ENCODE data around the gene LGR6.

The LGR6 gene

GRCh38 chr1:202291961-202292712, 98.5 kb downstream of the LGR6 start:
- Histone ChIP-seq H3K27ac (no peak overlapping the region), H3K4me3 (no peak overlapping the region), H3K27me3 (no peaks in the 10 kb centered on the region), H3K4me1 (peaks cover 0 to 13% (median 10%) of the 10 kb centered on the region in 10 experiments; a peak in 13 of 20 replicates), H3K9ac (no peak overlapping the region), H3K4me2 (no peak overlapping the region), H4K20me1 (no peaks in the 10 kb centered on the region), H3K36me3 (no peaks in the 10 kb centered on the region; a peak in 1 of 22 replicates), H3K9me3 (replicated peaks in 1 of 11) (no peaks in the 10 kb centered on the region)
- TF ChIP-seq Cebpa-rat (IDR thresholded peaks at IDR 0.05): no peak

GRCh38 chr1:202292773-202293172, 99.2 kb downstream of the LGR6 start:
- Histone ChIP-seq H3K4me3 (no peak overlapping the region), H3K4me2 (no peak overlapping the region), H4K20me1 (no peaks in the 10 kb centered on the region), H3K9ac (no peak overlapping the region), H3K27ac (no peak overlapping the region), H3K27me3 (no peaks in the 10 kb centered on the region), H3K9me3 (replicated peaks in 1 of 11) (no peaks in the 10 kb centered on the region), H3K36me3 (no peaks in the 10 kb centered on the region; a peak in 1 of 22 replicates), H3K4me1 (peaks cover 0 to 13% (median 10%) of the 10 kb centered on the region in 10 experiments; a peak in 13 of 20 replicates)
- no peak for TF ChIP-seq Cebpa-rat (IDR thresholded peaks at IDR 0.05)

- Histone ChIP-seq H3K4me1 (peaks cover 0 to 13% (median 10%) of the 10 kb centered on the region in 10 experiments; a peak in 13 of 20 replicates), H3K4me3 (no peak overlapping the region), H3K36me3 (peaks cover 0 to 2% (median 0%) of the 10 kb centered on the region in 11 experiments; a peak in 2 of 22 replicates), H3K9ac (no peak overlapping the region), H4K20me1 (no peaks in the 10 kb centered on the region), H3K27ac (no peak overlapping the region), H3K27me3 (no peaks in the 10 kb centered on the region), H3K4me2 (no peak overlapping the region), H3K9me3 (replicated peaks in 1 of 11) (no peaks in the 10 kb centered on the region)
- no peak for TF ChIP-seq Cebpa-rat (IDR thresholded peaks at IDR 0.05)
These were observed 100.0 kb downstream of the LGR6 start for GRCh38 chr1:202293569-202293968.

DNA sequence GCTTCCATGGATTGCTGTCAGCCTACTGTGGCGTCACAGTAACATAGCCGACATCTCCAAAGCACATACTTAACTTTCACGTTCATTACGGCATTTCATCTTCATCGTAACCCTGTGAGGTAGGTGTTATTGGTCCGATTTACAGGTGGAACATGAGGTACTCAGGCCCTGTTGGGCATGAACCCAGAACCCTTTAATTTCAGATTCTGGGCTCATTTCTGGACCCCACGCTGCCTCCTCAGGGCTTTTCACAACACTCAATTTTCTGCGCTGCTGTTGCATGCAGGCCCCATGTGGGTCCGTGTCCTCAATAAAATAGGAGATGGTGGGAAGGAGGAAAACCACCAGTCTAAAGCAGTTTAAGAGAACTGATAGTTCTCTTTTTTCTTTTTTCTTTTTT, 108.6 kb downstream of the LGR6 start:
- Histone ChIP-seq H3K36me3 (peaks cover 0 to 17% (median 0%) of the 10 kb centered on the region in 11 experiments; a peak in 4 of 22 replicates), H4K20me1 (no peaks in the 10 kb centered on the region), H3K4me1 (peaks cover 4 to 35% (median 21%) of the 10 kb centered on the region in 10 experiments; a peak in 18 of 20 replicates), H3K4me3 (no peak overlapping the region), H3K9me3 (replicated peaks in 1 of 11) (no peaks in the 10 kb centered on the region), H3K9ac (no peak overlapping the region), H3K27ac (no peak overlapping the region), H3K27me3 (no peaks in the 10 kb centered on the region), H3K4me2 (no peak overlapping the region)
- TF ChIP-seq Cebpa-rat (IDR thresholded peaks at IDR 0.05): no peak

GRCh38 chr1:202304375-202304774, 110.8 kb downstream of the LGR6 start:
- no peak for TF ChIP-seq Cebpa-rat (IDR thresholded peaks at IDR 0.05)
- H3K4me3 ChIP-seq: no peak overlapping the region
- no peaks in the 10 kb centered on the region for H3K27me3 ChIP-seq
- H3K36me3 ChIP-seq: peaks cover 0 to 24% (median 0%) of the 10 kb centered on the region in 11 experiments; a peak in 5 of 22 replicates
- no peaks in the 10 kb centered on the region for H3K9me3 ChIP-seq (replicated peaks in 1 of 11)
- H3K4me2 ChIP-seq: peak overlapping the region in 6 of 11 experiments; percentile 54 to 67 (median 60); a peak in 10 of 22 replicates
- peaks cover 7 to 56% (median 38%) of the 10 kb centered on the region in 10 experiments; a peak in 18 of 20 replicates for H3K4me1 ChIP-seq
- no peak overlapping the region for H3K9ac ChIP-seq
- peaks cover 0 to 6% (median 0%) of the 10 kb centered on the region in 11 experiments; a peak in 1 of 22 replicates for H4K20me1 ChIP-seq
- H3K27ac ChIP-seq: no peak overlapping the region

GRCh38 chr1:202305168-202305567, 111.6 kb downstream of the LGR6 start:
- Histone ChIP-seq H3K27ac (no peak overlapping the region), H3K9ac (no peak overlapping the region), H3K4me2 (peak overlapping the region; percentile 8 to 67 (median 57)), H3K27me3 (no peaks in the 10 kb centered on the region), H4K20me1 (peaks cover 0 to 12% (median 0%) of the 10 kb centered on the region in 11 experiments; a peak in 1 of 22 replicates), H3K4me3 (no peak overlapping the region), H3K9me3 (replicated peaks in 1 of 11) (no peaks in the 10 kb centered on the region), H3K36me3 (peaks cover 0 to 24% (median 0%) of the 10 kb centered on the region in 11 experiments; a peak in 4 of 22 replicates), H3K4me1 (peaks cover 7 to 64% (median 46%) of the 10 kb centered on the region in 10 experiments; a peak in 18 of 20 replicates)
- TF ChIP-seq Cebpa-rat (IDR thresholded peaks at IDR 0.05): no peak

DNA sequence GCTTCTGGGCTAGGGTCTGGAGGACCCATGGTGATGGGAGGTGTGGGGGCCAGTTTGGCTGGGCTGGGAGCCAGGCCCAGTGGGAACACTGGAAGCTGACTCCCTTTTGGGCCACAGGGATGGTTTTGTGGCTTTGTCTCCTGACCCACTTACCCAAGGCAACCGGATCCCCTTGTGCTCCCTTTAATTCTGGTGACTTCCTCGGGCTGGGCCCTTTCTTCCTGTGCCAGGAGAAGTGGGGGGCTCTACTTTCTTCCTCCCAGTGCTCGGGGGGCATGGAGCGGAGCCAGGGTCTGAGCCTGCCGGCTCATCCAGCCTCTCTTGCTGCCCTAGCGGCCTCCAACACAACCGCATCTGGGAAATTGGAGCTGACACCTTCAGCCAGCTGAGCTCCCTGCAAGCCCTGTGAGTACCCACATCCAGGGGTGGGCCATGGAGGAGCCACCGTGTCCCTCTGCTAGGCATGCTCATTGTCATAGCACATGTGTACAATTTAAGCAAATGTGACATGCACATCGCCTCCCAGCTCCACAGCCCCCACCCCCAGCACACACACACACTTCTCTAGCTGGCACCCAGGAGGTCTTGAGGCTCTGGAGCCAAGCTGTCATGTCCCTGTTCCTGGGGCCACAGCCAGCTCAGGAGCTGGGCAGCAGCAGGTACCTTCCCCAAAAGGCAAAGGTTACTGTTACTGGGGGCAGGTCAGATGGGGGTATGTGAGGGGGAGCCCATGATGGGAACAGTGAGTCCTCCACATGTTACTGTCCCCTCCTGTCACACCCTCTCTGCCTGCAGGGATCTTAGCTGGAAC, 113.1 kb downstream of the LGR6 start:
- peaks cover 0 to 14% (median 0%) of the 10 kb centered on the region in 11 experiments; a peak in 1 of 22 replicates for H4K20me1 ChIP-seq
- peaks cover 9 to 80% (median 61%) of the 10 kb centered on the region in 10 experiments for H3K4me1 ChIP-seq
- peak overlapping the region in 5 of 11 experiments; percentile 6 to 64 (median 57); a peak in 3 of 22 replicates for H3K4me2 ChIP-seq
- H3K4me3 ChIP-seq: no peak overlapping the region
- H3K27me3 ChIP-seq: no peaks in the 10 kb centered on the region
- no peaks in the 10 kb centered on the region for H3K9me3 ChIP-seq (replicated peaks in 1 of 11)
- no peak for TF ChIP-seq Cebpa-rat (IDR thresholded peaks at IDR 0.05)
- peaks cover 0 to 24% (median 0%) of the 10 kb centered on the region in 11 experiments; a peak in 4 of 22 replicates for H3K36me3 ChIP-seq
- no peak overlapping the region for H3K9ac ChIP-seq
- no peak overlapping the region for H3K27ac ChIP-seq

DNA sequence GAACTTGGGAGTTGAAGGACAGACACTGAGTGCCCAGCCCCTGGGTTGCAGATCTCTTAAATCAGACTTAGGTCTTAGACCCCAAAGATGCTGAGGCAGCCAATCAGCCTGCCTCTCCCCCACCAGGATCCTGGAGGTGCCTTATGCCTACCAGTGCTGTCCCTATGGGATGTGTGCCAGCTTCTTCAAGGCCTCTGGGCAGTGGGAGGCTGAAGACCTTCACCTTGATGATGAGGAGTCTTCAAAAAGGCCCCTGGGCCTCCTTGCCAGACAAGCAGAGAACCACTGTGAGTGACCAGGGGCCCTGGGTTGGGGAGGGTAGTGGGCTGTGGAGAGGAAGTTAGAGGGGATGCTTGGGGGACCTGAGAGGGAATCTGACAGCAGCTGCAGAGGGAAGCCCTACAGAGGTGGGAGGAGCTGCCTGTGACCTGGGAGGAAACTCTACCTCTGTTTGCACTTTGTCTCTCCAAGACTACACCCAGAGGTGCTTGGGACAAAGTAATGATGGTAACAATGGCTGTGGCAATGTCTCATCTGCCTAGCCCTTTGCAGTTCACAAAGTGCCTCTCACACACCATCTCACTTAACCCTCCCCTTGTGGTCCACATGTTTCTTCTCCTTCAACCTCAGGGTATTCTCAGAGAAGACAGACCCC, 116.6 kb downstream of the LGR6 start:
- H3K4me1 ChIP-seq: peaks cover 13 to 99% (median 65%) of the 10 kb centered on the region in 10 experiments
- no peaks in the 10 kb centered on the region; a peak in 1 of 22 replicates for H3K27me3 ChIP-seq
- H3K9ac ChIP-seq: peak overlapping the region in 1 of 11 experiments; percentile 14; a peak in 1 of 22 replicates
- H4K20me1 ChIP-seq: peaks cover 0 to 14% (median 0%) of the 10 kb centered on the region in 11 experiments; a peak in 1 of 22 replicates
- peaks cover 0 to 24% (median 0%) of the 10 kb centered on the region in 11 experiments; a peak in 5 of 22 replicates for H3K36me3 ChIP-seq
- H3K4me2 ChIP-seq: peak overlapping the region in 9 of 11 experiments; percentile 18 to 93 (median 78); a peak in 16 of 22 replicates
- TF ChIP-seq Cebpa-rat (IDR thresholded peaks at IDR 0.05): no peak
- no peak overlapping the region for H3K27ac ChIP-seq
- H3K9me3 ChIP-seq (replicated peaks in 1 of 11): no peaks in the 10 kb centered on the region
- H3K4me3 ChIP-seq: no peak overlapping the region
